ENCODE data around the gene GPR157. TPM values are rescaled to one million over a fixed set of nuclear protein-coding genes. Genes with fewer than 3 reads are reported as not detected.

Gene GPR157
- total RNA-seq, 1 donor from 2014 or later: 5.4 TPM

DNA sequence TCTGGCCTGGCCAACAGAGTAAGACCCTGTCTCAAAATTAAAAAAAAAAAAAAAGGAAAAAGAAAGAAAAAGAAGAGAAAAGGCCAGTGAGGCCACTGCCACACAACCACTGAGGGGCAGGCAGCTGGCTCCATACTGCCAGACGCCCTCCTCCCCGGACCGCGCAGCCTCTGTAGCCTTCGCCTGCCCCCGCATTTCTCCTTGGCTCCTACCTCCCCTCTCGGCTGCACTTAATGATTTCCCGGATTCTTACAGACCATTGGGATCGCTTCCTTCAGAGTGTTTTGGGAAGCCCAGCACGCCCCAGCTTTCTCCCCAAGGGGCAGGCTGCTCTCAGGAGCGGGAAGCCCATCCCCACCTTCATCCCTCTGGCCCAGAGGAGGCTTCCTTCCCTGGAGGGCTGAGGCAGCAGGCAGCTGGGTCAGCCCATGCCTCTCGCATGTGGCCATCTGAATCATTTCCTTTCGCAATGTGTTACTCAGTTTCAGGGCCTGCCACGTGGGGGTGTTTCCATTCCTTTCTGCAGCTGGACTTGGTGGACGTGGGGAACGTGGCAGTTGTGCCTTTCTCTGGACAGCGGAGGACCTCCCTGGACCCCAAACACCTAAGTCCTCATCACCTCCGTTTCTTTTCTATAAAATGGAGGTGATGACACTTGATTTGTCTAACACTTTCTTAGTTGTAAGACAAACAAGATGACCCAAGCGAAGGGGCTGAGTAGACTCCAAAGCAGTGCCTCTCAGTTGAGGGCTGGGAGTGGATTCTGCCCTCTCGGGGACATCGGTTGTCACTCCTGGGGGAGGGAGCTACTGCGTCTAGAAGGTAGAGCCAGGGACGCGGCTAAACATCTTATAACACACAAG, 61.7 kb downstream of the GPR157 start:
- Mint-ChIP-seq H3K4me1 (ENCODE audit: low read depth, unreplicated experiment) (peaks cover 19% of the 10 kb centered on the region), H3K4me3 (ENCODE audit: unreplicated experiment) (peak overlapping the region; percentile 57), H3K27me3 (ENCODE audit: low read depth, unreplicated experiment) (peaks cover 20% of the 10 kb centered on the region), H3K9me3 (ENCODE audit: unreplicated experiment) (peaks cover 2% of the 10 kb centered on the region), H3K27ac (ENCODE audit: unreplicated experiment) (peak overlapping the region; percentile 86), H3K36me3 (ENCODE audit: low read depth, unreplicated experiment) (peaks cover 2% of the 10 kb centered on the region)
- TF ChIP-seq CTCF (IDR thresholded peaks at IDR 0.05; ENCODE audit: insufficient read depth, low read depth, low read length): no peak
- TF ChIP-seq EZH2 (IDR thresholded peaks at IDR 0.05; ENCODE audit: insufficient read depth, low read length): no peak
- Histone ChIP-seq H4K20me1 (ENCODE audit: insufficient read depth, low read length) (no peaks in the 10 kb centered on the region), H3K4me3 (ENCODE audit: insufficient read depth, low read depth, low read length) (no peak overlapping the region), H2AFZ (ENCODE audit: low read depth, low read length) (peak overlapping the region; percentile 44), H3K9ac (ENCODE audit: low read length) (no peak overlapping the region), H3K27me3 (ENCODE audit: insufficient read depth, low read length) (peaks cover 5% of the 10 kb centered on the region), H3K4me1 (ENCODE audit: insufficient read depth, low read length) (peaks cover 22% of the 10 kb centered on the region), H3K36me3 (ENCODE audit: insufficient read depth, low read length) (no peaks in the 10 kb centered on the region), H3K9me3 (ENCODE audit: insufficient read depth, low read depth, low read length) (no peaks in the 10 kb centered on the region), H3K79me2 (ENCODE audit: insufficient read depth, low read length) (no peaks in the 10 kb centered on the region), H3K4me2 (ENCODE audit: low read length) (peak overlapping the region; percentile 13), H3K27ac (ENCODE audit: low read depth, low read length) (peak overlapping the region; percentile 26)
- DNase-seq (ENCODE audit: low read depth) (peak; percentile 90), FAIRE-seq (no peak)

GRCh38 chr1:9065213-9065751, 63.6 kb downstream of the GPR157 start:
- no peak for TF ChIP-seq EZH2 (IDR thresholded peaks at IDR 0.05; ENCODE audit: insufficient read depth, low read length)
- TF ChIP-seq CTCF (IDR thresholded peaks at IDR 0.05; ENCODE audit: insufficient read depth, low read depth, low read length): no peak
- H3K27me3 ChIP-seq (ENCODE audit: insufficient read depth, low read length): peaks cover 5% of the 10 kb centered on the region
- H2AFZ ChIP-seq (ENCODE audit: low read depth, low read length): no peak overlapping the region
- Mint-ChIP-seq H3K4me1 (ENCODE audit: low read depth, unreplicated experiment) (peaks cover 28% of the 10 kb centered on the region), H3K27ac (ENCODE audit: unreplicated experiment) (no peak overlapping the region), H3K27me3 (ENCODE audit: low read depth, unreplicated experiment) (peaks cover 14% of the 10 kb centered on the region), H3K36me3 (ENCODE audit: low read depth, unreplicated experiment) (peaks cover 2% of the 10 kb centered on the region), H3K9me3 (ENCODE audit: unreplicated experiment) (peaks cover 2% of the 10 kb centered on the region), H3K4me3 (ENCODE audit: unreplicated experiment) (no peak overlapping the region)
- H3K79me2 ChIP-seq (ENCODE audit: insufficient read depth, low read length): no peaks in the 10 kb centered on the region
- no peaks in the 10 kb centered on the region for H3K9me3 ChIP-seq (ENCODE audit: insufficient read depth, low read depth, low read length)
- no peaks in the 10 kb centered on the region for H4K20me1 ChIP-seq (ENCODE audit: insufficient read depth, low read length)
- no peak overlapping the region for H3K9ac ChIP-seq (ENCODE audit: low read length)
- no peak for DNase-seq (ENCODE audit: low read depth)
- no peak for FAIRE-seq
- H3K27ac ChIP-seq (ENCODE audit: low read depth, low read length): no peak overlapping the region
- H3K4me1 ChIP-seq (ENCODE audit: insufficient read depth, low read length): peaks cover 30% of the 10 kb centered on the region
- no peak overlapping the region for H3K4me3 ChIP-seq (ENCODE audit: insufficient read depth, low read depth, low read length)
- no peaks in the 10 kb centered on the region for H3K36me3 ChIP-seq (ENCODE audit: insufficient read depth, low read length)
- no peak overlapping the region for H3K4me2 ChIP-seq (ENCODE audit: low read length)

- no peak for FAIRE-seq
- Histone ChIP-seq H3K27ac (ENCODE audit: low read depth, low read length) (no peak overlapping the region), H4K20me1 (ENCODE audit: insufficient read depth, low read length) (no peaks in the 10 kb centered on the region), H3K4me2 (ENCODE audit: low read length) (no peak overlapping the region), H3K4me3 (ENCODE audit: insufficient read depth, low read depth, low read length) (no peak overlapping the region), H3K9ac (ENCODE audit: low read length) (no peak overlapping the region), H3K79me2 (ENCODE audit: insufficient read depth, low read length) (no peaks in the 10 kb centered on the region), H3K4me1 (ENCODE audit: insufficient read depth, low read length) (peaks cover 30% of the 10 kb centered on the region), H2AFZ (ENCODE audit: low read depth, low read length) (no peak overlapping the region), H3K36me3 (ENCODE audit: insufficient read depth, low read length) (no peaks in the 10 kb centered on the region), H3K27me3 (ENCODE audit: insufficient read depth, low read length) (no peaks in the 10 kb centered on the region), H3K9me3 (ENCODE audit: insufficient read depth, low read depth, low read length) (no peaks in the 10 kb centered on the region)
- no peak for DNase-seq (ENCODE audit: low read depth)
- no peak overlapping the region for H3K4me3 Mint-ChIP-seq (ENCODE audit: unreplicated experiment)
- H3K36me3 Mint-ChIP-seq (ENCODE audit: low read depth, unreplicated experiment): peaks cover 2% of the 10 kb centered on the region
- H3K27ac Mint-ChIP-seq (ENCODE audit: unreplicated experiment): no peak overlapping the region
- peaks cover 2% of the 10 kb centered on the region for H3K9me3 Mint-ChIP-seq (ENCODE audit: unreplicated experiment)
- TF ChIP-seq EZH2 (IDR thresholded peaks at IDR 0.05; ENCODE audit: insufficient read depth, low read length) (no peak), CTCF (IDR thresholded peaks at IDR 0.05; ENCODE audit: insufficient read depth, low read depth, low read length) (no peak)
- peaks cover 28% of the 10 kb centered on the region for H3K4me1 Mint-ChIP-seq (ENCODE audit: low read depth, unreplicated experiment)
- H3K27me3 Mint-ChIP-seq (ENCODE audit: low read depth, unreplicated experiment): peaks cover 9% of the 10 kb centered on the region
Measured at GRCh38 chr1:9062846-9063245, 66.1 kb downstream of the GPR157 start.
